HFFc6 (cell line): ENCODE data around the gene APBB3. TPM values are rescaled to one million over a fixed set of nuclear protein-coding genes. Genes with fewer than 3 reads are reported as not detected.

Experiments used
- DNase-seq: peaks from one replicate; pipeline ENCODE4 v3.0.0-alpha.2; 2018
- H3K27ac Mint-ChIP-seq: 2 replicates; pipeline ENCODE4 v1.8.0; 2020; ENCODE audit warnings: mild to moderate bottlenecking, mixed read lengths
- H3K27me3 Mint-ChIP-seq: 2 replicates; pipeline ENCODE4 v1.8.0; 2021; ENCODE audit warnings: mild to moderate bottlenecking, moderate library complexity, mixed read lengths; ENCODE audit not compliant: insufficient read depth
- H3K36me3 Mint-ChIP-seq: 2 replicates; pipeline ENCODE4 v1.8.0; 2021; ENCODE audit warnings: low read depth, mixed read lengths
- H3K4me1 Mint-ChIP-seq: 2 replicates; pipeline ENCODE4 v1.8.0; 2020; ENCODE audit warnings: low read depth, mixed read lengths
- H3K4me3 Mint-ChIP-seq: 2 replicates; pipeline ENCODE4 v1.8.0; 2020; ENCODE audit warnings: mild to moderate bottlenecking, moderate library complexity, mixed read lengths
- H3K9me3 Mint-ChIP-seq: 2 replicates; pipeline ENCODE4 v1.8.0; 2020; ENCODE audit warnings: mild to moderate bottlenecking, mixed read lengths
- total RNA-seq, 6 experiments: library from RNA; stranded (reverse); fragmentation: NEBNext Ultra II Directional; extraction: Animal tissue kit (Norgen Biotek cat#: 25700); gene quantifications; 2 replicates in 1 of 6; 3 replicates in 5 of 6; pipeline ENCODE4 v1.2.3, GENCODE V29; 2021
- TF ChIP-seq, protein P1 (sequence below): fragments of 200-600 bp; sonication (generic); IDR thresholded peaks from 2 replicates; pipeline ENCODE4 v1.5.0; 2021; ENCODE audit warnings: antibody characterized with exemption, mild to moderate bottlenecking

Gene APBB3
- total RNA-seq, 6 experiments from 2014 or later = 11.0 to 13.0 (median 11.7) TPM

- H3K27me3 Mint-ChIP-seq = peaks cover 4% of the 10 kb centered on the region
- H3K27ac Mint-ChIP-seq = peak overlapping the region; percentile 73
- H3K4me1 Mint-ChIP-seq = peaks cover 66% of the 10 kb centered on the region
- TF ChIP-seq, protein P1, sequence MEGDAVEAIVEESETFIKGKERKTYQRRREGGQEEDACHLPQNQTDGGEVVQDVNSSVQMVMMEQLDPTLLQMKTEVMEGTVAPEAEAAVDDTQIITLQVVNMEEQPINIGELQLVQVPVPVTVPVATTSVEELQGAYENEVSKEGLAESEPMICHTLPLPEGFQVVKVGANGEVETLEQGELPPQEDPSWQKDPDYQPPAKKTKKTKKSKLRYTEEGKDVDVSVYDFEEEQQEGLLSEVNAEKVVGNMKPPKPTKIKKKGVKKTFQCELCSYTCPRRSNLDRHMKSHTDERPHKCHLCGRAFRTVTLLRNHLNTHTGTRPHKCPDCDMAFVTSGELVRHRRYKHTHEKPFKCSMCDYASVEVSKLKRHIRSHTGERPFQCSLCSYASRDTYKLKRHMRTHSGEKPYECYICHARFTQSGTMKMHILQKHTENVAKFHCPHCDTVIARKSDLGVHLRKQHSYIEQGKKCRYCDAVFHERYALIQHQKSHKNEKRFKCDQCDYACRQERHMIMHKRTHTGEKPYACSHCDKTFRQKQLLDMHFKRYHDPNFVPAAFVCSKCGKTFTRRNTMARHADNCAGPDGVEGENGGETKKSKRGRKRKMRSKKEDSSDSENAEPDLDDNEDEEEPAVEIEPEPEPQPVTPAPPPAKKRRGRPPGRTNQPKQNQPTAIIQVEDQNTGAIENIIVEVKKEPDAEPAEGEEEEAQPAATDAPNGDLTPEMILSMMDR = no peak
- H3K4me3 Mint-ChIP-seq = peak overlapping the region; percentile 95
- H3K9me3 Mint-ChIP-seq = no peaks in the 10 kb centered on the region
- H3K36me3 Mint-ChIP-seq = peaks cover 60% of the 10 kb centered on the region
- no peak for DNase-seq
Observed at GRCh38 chr5:140553657-140554056, 10.7 kb downstream of the APBB3 start.

- H3K4me1 Mint-ChIP-seq = peaks cover 75% of the 10 kb centered on the region
- TF ChIP-seq, protein P1 = no peak
- peaks cover 55% of the 10 kb centered on the region for H3K36me3 Mint-ChIP-seq
- peaks cover 16% of the 10 kb centered on the region for H3K27me3 Mint-ChIP-seq
- H3K27ac Mint-ChIP-seq = no peak overlapping the region
- no peaks in the 10 kb centered on the region for H3K9me3 Mint-ChIP-seq
- DNase-seq = no peak
- H3K4me3 Mint-ChIP-seq = no peak overlapping the region
Observed at GRCh38 chr5:140551872-140552271, 12.5 kb downstream of the APBB3 start.

DNA sequence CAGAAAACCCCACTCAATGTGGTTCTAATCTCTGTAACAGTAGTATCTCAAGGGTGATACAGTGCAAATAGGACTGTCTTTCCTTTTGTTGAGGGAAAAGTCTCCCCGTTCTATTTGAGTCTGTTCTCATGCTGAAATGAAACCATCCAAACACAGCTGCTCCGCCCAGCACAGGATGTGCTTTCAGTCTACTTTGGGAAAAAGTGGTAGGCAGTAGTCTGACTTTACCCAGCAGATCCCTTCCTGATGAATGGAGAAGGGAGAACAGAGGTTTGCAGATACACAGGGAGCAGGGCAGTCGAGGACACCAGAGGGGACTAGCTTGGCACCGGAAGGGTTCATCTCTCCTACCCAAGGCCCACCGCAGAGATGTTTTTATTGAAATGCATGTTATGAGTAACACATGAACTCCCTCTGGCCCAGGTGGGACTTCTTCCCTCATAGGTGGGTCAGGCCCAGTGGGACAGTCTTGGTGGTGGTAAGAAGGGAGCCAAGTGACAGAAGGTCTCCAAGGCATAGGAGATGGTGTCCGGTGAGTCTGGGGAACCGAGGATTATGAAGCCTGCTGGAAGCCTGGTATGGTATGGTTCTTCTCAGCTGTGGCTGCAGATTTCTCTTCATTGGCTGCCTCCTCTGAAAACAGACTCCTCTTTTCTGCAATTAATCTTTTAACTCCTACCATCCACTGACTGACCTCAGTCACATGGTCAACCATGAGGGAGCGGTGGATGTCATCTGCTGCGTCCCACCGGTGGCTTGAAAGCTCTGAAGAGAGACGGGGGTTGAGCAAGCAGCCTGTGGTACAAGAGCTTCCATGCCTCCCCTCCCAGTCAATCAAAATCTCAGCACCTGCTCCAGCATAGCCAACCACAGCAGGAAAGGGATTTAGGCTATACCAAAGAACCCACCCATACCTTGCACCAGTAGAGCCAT, 14.0 kb downstream of the APBB3 start:
- peaks cover 16% of the 10 kb centered on the region for H3K27me3 Mint-ChIP-seq
- TF ChIP-seq, protein P1 = no peak
- H3K4me1 Mint-ChIP-seq = peaks cover 70% of the 10 kb centered on the region
- no peak for DNase-seq
- H3K9me3 Mint-ChIP-seq = no peaks in the 10 kb centered on the region
- no peak overlapping the region for H3K4me3 Mint-ChIP-seq
- H3K27ac Mint-ChIP-seq = peak overlapping the region; percentile 80; the same call in 1 of the 2 replicates
- H3K36me3 Mint-ChIP-seq = peaks cover 42% of the 10 kb centered on the region

DNA sequence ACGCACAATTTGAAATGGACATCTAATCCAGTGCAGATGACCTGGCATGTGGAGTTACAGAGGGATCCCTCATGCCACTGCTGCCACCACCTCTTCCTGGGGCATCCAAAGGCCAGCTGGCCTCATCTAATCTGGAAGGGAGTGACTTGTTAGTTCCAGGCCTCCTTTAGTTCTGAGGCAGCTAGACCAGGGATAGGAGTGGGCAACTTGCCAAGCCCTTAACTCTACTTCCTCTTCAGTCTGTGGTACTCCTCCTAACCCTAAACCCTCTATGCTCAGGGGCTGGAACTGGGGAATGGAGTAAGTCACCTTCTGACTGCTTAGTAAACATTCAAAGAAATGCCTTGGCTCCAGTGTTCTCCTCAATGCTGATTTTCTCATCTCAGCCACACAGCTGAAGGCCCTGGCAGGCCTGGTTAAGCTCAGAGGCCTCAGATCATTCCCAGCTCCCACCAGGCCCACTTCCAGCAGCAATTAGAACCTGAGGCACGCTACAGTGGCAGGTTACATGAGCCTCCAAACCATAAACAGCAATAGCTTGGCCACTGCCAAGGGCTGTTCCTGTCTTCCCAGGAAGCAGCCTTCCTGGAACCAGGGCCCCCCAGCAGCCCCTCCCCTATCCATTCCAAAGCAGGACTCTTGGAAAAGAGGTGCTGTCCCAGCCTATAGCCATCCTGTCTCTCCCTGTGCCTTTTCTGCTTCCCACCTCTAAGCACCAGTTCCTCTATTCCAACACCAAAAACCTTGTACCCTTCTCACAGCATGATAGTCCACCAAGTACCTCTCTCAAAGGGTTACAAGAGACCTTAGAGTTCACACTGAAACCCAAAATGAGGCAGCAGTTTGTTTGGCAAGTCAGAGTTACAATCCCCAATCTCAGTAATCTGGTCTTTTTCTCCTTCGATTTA, 14.9 kb downstream of the APBB3 start:
- no peak for DNase-seq
- Mint-ChIP-seq H3K9me3 (no peaks in the 10 kb centered on the region), H3K27ac (peak overlapping the region; percentile 80), H3K4me3 (peak overlapping the region; percentile 10; the same call in 1 of the 2 replicates), H3K4me1 (peaks cover 61% of the 10 kb centered on the region), H3K27me3 (peaks cover 16% of the 10 kb centered on the region), H3K36me3 (peaks cover 44% of the 10 kb centered on the region)
- TF ChIP-seq, protein P1 = no peak

GRCh38 chr5:140548791-140549190, 15.6 kb downstream of the APBB3 start:
- Mint-ChIP-seq H3K9me3 (no peaks in the 10 kb centered on the region), H3K27ac (peak overlapping the region; percentile 80), H3K4me1 (peaks cover 54% of the 10 kb centered on the region), H3K27me3 (peaks cover 14% of the 10 kb centered on the region), H3K36me3 (peaks cover 46% of the 10 kb centered on the region), H3K4me3 (no peak overlapping the region)
- TF ChIP-seq, protein P1 = no peak
- DNase-seq = no peak
